KMS-11 (cell line): ENCODE results near the gene CCR9.

ENCODE experiments used
- H2AFZ ChIP-seq: fragments of 200-600 bp; sonication (generic); 2 replicates; pipeline ENCODE4 v1.6.1; 2016; ENCODE audit warnings: antibody characterized with exemption, mixed run types, low read depth
- H3K27ac ChIP-seq: fragments of 200-600 bp; sonication (generic); 2 replicates; pipeline ENCODE4 v1.6.1; 2016; ENCODE audit warnings: mild to moderate bottlenecking, mixed run types
- H3K27me3 ChIP-seq: fragments of 200-600 bp; sonication (generic); 2 replicates; pipeline ENCODE4 v1.6.1; 2017; ENCODE audit warnings: mild to moderate bottlenecking, low read depth, mixed run types, moderate library complexity; ENCODE audit not compliant: insufficient read depth
- H3K36me3 ChIP-seq: fragments of 200-600 bp; sonication (generic); 2 replicates; pipeline ENCODE4 v1.6.1; 2017; ENCODE audit warnings: mild to moderate bottlenecking, mixed run types; ENCODE audit not compliant: insufficient read depth
- H3K4me1 ChIP-seq: fragments of 200-600 bp; sonication (generic); 2 replicates; pipeline ENCODE4 v1.6.1; 2016; ENCODE audit warnings: mild to moderate bottlenecking, low read depth, mixed run types; ENCODE audit not compliant: poor library complexity, severe bottlenecking
- H3K4me2 ChIP-seq: fragments of 200-600 bp; sonication (generic); 2 replicates; pipeline ENCODE4 v1.7.0; 2016; ENCODE audit warnings: mild to moderate bottlenecking, mixed run types
- H3K4me3 ChIP-seq: fragments of 200-600 bp; sonication (generic); IDR thresholded peaks from 2 replicates; pipeline ENCODE4 v1.6.1; 2017; ENCODE audit warnings: low read depth, low read length, mixed read lengths; ENCODE audit not compliant: insufficient read depth
- H3K79me2 ChIP-seq: fragments of 200-600 bp; sonication (generic); 2 replicates; pipeline ENCODE4 v1.6.1; 2016; ENCODE audit warnings: low read depth, mixed run types; ENCODE audit not compliant: insufficient read depth
- H3K9ac ChIP-seq: fragments of 200-600 bp; sonication (generic); 2 replicates; pipeline ENCODE4 v1.6.1; 2016; ENCODE audit warnings: mild to moderate bottlenecking, mixed run types
- H4K20me1 ChIP-seq: fragments of 200-600 bp; sonication (generic); 2 replicates; pipeline ENCODE4 v1.6.1; 2016; ENCODE audit warnings: mild to moderate bottlenecking, mixed run types; ENCODE audit not compliant: insufficient read depth
- TF ChIP-seq, protein P1 (sequence below): fragments of 200-600 bp; sonication (generic); conservative IDR thresholded peaks from 2 replicates; pipeline ENCODE4 v1.6.1; 2017; ENCODE audit warnings: low read depth, mild to moderate bottlenecking, antibody characterized with exemption, low read length, moderate library complexity, mixed read lengths

The CCR9 gene

DNA sequence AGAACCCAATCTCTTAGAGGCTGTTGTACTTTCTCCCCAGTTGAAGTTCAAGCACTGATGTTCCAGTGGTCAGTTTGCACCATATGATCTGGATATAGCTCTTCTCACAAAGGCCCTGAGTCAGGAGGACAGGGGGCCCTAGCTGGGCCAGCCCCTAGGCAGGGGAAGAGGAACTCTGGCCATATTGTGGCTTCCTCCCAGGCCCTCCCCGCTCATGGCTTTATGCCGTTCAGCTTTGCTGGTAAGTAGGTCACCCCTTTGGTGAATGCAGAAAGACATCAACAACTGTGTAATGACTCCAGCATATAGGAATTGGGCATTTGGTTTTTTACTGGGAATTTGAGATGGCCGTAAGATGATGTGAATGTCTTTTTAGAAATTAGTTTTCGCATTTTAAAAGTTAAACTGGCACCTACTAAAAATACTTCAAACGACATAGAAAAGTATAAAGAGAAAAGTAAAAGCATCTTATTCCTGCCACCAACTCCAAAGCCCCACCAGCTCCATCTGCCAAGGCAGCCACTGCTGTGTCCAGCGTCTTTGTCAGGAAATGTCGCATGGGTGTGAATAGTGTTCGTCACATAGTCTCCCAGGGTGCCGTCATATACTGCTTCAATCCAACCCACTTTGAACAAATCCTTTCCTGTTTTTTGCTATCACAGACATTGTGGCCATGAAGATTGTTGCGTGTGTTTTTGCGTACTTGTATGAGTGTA lies 25.3 kb downstream of the CCR9 start:
- Histone ChIP-seq H2AFZ (no peak overlapping the region), H3K79me2 (no peaks in the 10 kb centered on the region), H3K4me2 (no peak overlapping the region), H3K9ac (no peak overlapping the region), H3K4me1 (peaks cover 14% of the 10 kb centered on the region), H3K36me3 (no peaks in the 10 kb centered on the region), H3K27ac (no peak overlapping the region), H4K20me1 (no peaks in the 10 kb centered on the region), H3K4me3 (no peak overlapping the region), H3K27me3 (no peaks in the 10 kb centered on the region)
- TF ChIP-seq, protein P1, sequence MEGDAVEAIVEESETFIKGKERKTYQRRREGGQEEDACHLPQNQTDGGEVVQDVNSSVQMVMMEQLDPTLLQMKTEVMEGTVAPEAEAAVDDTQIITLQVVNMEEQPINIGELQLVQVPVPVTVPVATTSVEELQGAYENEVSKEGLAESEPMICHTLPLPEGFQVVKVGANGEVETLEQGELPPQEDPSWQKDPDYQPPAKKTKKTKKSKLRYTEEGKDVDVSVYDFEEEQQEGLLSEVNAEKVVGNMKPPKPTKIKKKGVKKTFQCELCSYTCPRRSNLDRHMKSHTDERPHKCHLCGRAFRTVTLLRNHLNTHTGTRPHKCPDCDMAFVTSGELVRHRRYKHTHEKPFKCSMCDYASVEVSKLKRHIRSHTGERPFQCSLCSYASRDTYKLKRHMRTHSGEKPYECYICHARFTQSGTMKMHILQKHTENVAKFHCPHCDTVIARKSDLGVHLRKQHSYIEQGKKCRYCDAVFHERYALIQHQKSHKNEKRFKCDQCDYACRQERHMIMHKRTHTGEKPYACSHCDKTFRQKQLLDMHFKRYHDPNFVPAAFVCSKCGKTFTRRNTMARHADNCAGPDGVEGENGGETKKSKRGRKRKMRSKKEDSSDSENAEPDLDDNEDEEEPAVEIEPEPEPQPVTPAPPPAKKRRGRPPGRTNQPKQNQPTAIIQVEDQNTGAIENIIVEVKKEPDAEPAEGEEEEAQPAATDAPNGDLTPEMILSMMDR, result no peak

DNA sequence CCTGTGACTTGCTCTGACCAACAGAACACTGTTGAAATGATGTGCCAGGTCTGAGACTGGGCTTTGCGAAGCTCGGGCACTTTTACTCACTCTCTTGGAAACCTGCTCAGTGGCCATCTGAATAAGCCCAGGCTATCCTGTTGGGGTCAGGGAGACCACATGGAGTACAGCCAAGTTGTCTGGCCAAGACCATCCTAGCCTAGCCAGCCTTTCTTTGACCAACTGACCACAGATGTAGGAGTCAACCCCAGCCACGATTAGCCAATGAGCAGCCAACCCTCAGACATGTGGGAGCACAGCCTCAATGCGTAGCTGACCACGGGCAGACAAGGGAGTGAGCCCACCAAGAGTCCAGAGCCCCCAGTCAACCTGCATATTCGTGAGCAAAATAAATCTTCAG lies 26.1 kb downstream of the CCR9 start:
- no peak overlapping the region for H3K4me3 ChIP-seq
- no peak overlapping the region for H3K9ac ChIP-seq
- no peaks in the 10 kb centered on the region for H3K79me2 ChIP-seq
- H2AFZ ChIP-seq, result no peak overlapping the region
- TF ChIP-seq, protein P1, result no peak
- peaks cover 14% of the 10 kb centered on the region for H3K4me1 ChIP-seq
- H3K27ac ChIP-seq, result no peak overlapping the region
- no peak overlapping the region for H3K4me2 ChIP-seq
- no peaks in the 10 kb centered on the region for H4K20me1 ChIP-seq
- no peaks in the 10 kb centered on the region for H3K36me3 ChIP-seq
- H3K27me3 ChIP-seq, result no peaks in the 10 kb centered on the region

DNA sequence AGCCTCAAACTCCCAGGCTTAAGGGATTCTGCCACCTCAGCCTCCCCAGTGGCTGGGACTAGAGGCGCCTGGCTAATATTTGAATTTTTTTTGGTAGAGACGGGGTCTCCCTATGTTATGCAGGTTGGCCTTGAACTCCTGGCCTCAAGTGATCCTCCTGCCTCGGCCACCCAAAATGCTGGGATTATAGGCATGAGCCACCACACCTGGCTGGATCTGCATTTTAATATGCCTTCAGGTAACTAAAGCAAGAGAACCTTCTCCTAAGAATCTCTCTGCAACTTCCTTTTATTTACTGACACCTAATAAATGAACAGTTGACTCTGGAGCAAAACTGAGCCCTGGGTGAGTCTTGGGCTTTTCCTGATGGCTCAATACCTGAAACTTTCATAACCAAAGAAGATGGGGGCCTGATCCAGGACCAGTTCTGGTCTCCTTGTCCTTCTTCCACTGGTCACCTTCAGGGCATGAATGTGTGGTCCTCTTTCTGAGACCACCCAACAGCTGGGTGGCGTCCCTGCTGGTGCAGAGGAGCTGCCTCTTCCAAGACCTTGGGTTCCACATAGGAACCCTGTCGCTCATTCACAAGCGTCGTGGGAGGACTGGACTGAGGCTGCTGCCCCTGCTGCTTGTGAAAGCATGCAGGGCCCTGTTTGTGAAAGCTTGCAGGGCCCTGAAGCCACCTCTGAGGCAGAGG lies 28.2 kb downstream of the CCR9 start:
- Histone ChIP-seq H4K20me1 (no peaks in the 10 kb centered on the region), H3K27me3 (no peaks in the 10 kb centered on the region), H3K27ac (no peak overlapping the region), H2AFZ (no peak overlapping the region), H3K4me2 (no peak overlapping the region), H3K4me1 (peaks cover 14% of the 10 kb centered on the region), H3K79me2 (no peaks in the 10 kb centered on the region), H3K9ac (no peak overlapping the region), H3K4me3 (no peak overlapping the region), H3K36me3 (no peaks in the 10 kb centered on the region)
- TF ChIP-seq, protein P1, result no peak

DNA sequence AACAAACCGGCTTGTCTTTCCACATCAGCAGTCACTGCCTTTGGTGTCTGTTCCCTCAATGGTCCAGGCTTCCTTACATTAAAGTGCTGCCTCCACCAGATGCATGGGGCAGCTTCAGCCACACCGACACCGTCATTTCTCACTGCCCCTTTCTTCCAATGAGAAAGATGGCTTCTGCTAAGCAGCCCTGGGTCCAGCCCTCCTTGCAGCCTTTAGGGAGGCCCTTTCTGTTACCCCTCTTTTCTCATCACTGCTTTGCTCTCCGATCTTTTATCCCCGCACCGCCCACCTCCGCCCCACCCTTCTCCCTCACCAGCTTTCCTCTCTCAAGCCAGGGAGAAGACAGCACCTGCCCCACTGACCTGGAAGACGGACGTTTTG lies 28.7 kb downstream of the CCR9 start:
- Histone ChIP-seq H3K4me3 (peak overlapping the region; percentile 24), H4K20me1 (no peaks in the 10 kb centered on the region), H3K4me2 (peak overlapping the region; percentile 36), H3K79me2 (no peaks in the 10 kb centered on the region), H3K9ac (no peak overlapping the region), H3K27ac (no peak overlapping the region), H3K36me3 (no peaks in the 10 kb centered on the region), H2AFZ (no peak overlapping the region), H3K4me1 (peaks cover 14% of the 10 kb centered on the region), H3K27me3 (no peaks in the 10 kb centered on the region)
- TF ChIP-seq, protein P1, result no peak
